GM23248 (cell line): ENCODE measurements around the gene TMED1. TPM values are rescaled to one million over a fixed set of nuclear protein-coding genes. Genes with fewer than 3 reads are reported as not detected.

Experiments used
- DNase-seq: peaks from one replicate; pipeline ENCODE4 v3.0.0-alpha.2; 2015
- H2AFZ ChIP-seq: fragments of 200-600 bp; sonication (generic); 2 replicates; pipeline ENCODE4 v1.6.1; 2016; ENCODE audit warnings: antibody characterized with exemption
- H3F3A ChIP-seq: fragments of 200-600 bp; sonication (generic); 2 replicates; pipeline ENCODE4 v1.6.1; 2016; ENCODE audit warnings: mild to moderate bottlenecking, antibody characterized with exemption, mixed run types; ENCODE audit not compliant: insufficient read depth
- H3K27ac ChIP-seq: fragments of 200-600 bp; sonication (generic); 2 replicates; pipeline ENCODE4 v1.5.1; 2016; ENCODE audit warnings: mild to moderate bottlenecking
- H3K27me3 ChIP-seq: fragments of 200-600 bp; sonication (generic); replicated peaks from 2 replicates; pipeline ENCODE4 v1.6.1; 2016; ENCODE audit warnings: mild to moderate bottlenecking; ENCODE audit not compliant: insufficient read depth
- H3K36me3 ChIP-seq: fragments of 200-600 bp; sonication (generic); 2 replicates; pipeline ENCODE4 v1.6.1; 2016; ENCODE audit warnings: low read depth, mild to moderate bottlenecking
- H3K4me1 ChIP-seq: fragments of 200-600 bp; sonication (generic); 2 replicates; pipeline ENCODE4 v1.6.1; 2016; ENCODE audit warnings: mild to moderate bottlenecking; ENCODE audit not compliant: insufficient read depth
- H3K4me2 ChIP-seq: fragments of 200-600 bp; sonication (generic); one replicate; pipeline ENCODE4 v1.6.1; 2016; ENCODE audit warnings: mild to moderate bottlenecking; ENCODE audit not compliant: unreplicated experiment
- H3K4me3 ChIP-seq: fragments of 200-600 bp; sonication (generic); 2 replicates; pipeline ENCODE4 v1.5.1; 2016; ENCODE audit warnings: mild to moderate bottlenecking
- H3K79me2 ChIP-seq: fragments of 200-600 bp; sonication (generic); 2 replicates; pipeline ENCODE4 v1.6.1; 2016; ENCODE audit warnings: mild to moderate bottlenecking; ENCODE audit not compliant: insufficient read depth
- H3K9ac ChIP-seq: fragments of 200-600 bp; sonication (generic); 2 replicates; pipeline ENCODE4 v1.6.1; 2016; ENCODE audit warnings: mild to moderate bottlenecking
- H3K9me2 ChIP-seq: fragments of 200-600 bp; sonication (generic); 2 replicates; pipeline ENCODE4 v1.6.1; 2016; ENCODE audit warnings: mixed run types, mild to moderate bottlenecking, moderate library complexity; ENCODE audit not compliant: insufficient read depth
- H3K9me3 ChIP-seq: fragments of 200-600 bp; sonication (generic); one replicate; pipeline ENCODE4 v1.6.1; 2017; ENCODE audit warnings: low read depth
- H4K20me1 ChIP-seq: fragments of 200-600 bp; sonication (generic); 2 replicates; pipeline ENCODE4 v1.6.0; 2016; ENCODE audit not compliant: insufficient read depth
- EZH2 ChIP-seq: fragments of 200-600 bp; sonication (generic); IDR thresholded peaks from 2 replicates; pipeline ENCODE4 v1.6.1; 2018; ENCODE audit warnings: antibody characterized with exemption, mild to moderate bottlenecking; ENCODE audit not compliant: insufficient read depth, poor library complexity, severe bottlenecking
- EZH2phosphoT487 ChIP-seq: fragments of 200-600 bp; sonication (generic); IDR thresholded peaks from 2 replicates; pipeline ENCODE4 v1.6.1; 2018; ENCODE audit warnings: antibody characterized with exemption, moderate library complexity, mild to moderate bottlenecking, low read depth; ENCODE audit not compliant: insufficient read depth
- WGBS, 2 experiments: methylation state at CpG; one replicate each; pipeline ENCODE4 v1.1.6; 2015 to 2017; ENCODE audit warnings: low lambda C conversion rate in 2 of 2, low coverage in 1 of 2; ENCODE audit errors: missing lambda C conversion rate in 2 of 2; 5-methylcytosine and 5-hydroxymethylcytosine counted together
- in situ Hi-C: fragments of 300-500 bp; cut with MboI; formaldehyde crosslinking; loops from 2 replicates; pipeline ENCODE4 v1.15.0; 2020
- polyA plus RNA-seq: library from polyadenylated mRNA; unstranded; fragments of >200 nt; fragmentation: Nextera tagmentation; extraction: Ambion mirVana; gene quantifications from 2 replicates; pipeline ENCODE4 v1.2.1, GENCODE V29; 2016
- total RNA-seq: library from RNA; depleted of rRNA; stranded (reverse); fragments of >200 nt; shearing (Covaris generic); gene quantifications from 2 replicates; pipeline ENCODE4 v1.2.3, GENCODE V29; 2014

TMED1 gene
- total and polyA plus RNA-seq, 2 experiments from 2014 or later = 66.4 to 68.2 TPM

- Histone ChIP-seq H3K27ac (no peak overlapping the region), H3K9me3 (no peaks in the 10 kb centered on the region), H3K9me2 (no peaks in the 10 kb centered on the region), H3K79me2 (no peaks in the 10 kb centered on the region), H3K4me3 (no peak overlapping the region), H3K4me1 (no peaks in the 10 kb centered on the region), H3K36me3 (no peaks in the 10 kb centered on the region), H4K20me1 (no peaks in the 10 kb centered on the region), H3F3A (no peaks in the 10 kb centered on the region), H3K27me3 (no peaks in the 10 kb centered on the region), H2AFZ (no peak overlapping the region), H3K4me2 (no peak overlapping the region), H3K9ac (no peak overlapping the region)
- DNase-seq = no peak
- TF ChIP-seq EZH2 (no peak), EZH2phosphoT487 (no peak)
- in situ Hi-C loops = no loop called here
- 69 to 71% methylated on average over 7 of the region's 7 CpGs for WGBS, 2 experiments
Measured at GRCh38 chr19:10852941-10853340, 16.9 kb upstream of the TMED1 start.

DNA sequence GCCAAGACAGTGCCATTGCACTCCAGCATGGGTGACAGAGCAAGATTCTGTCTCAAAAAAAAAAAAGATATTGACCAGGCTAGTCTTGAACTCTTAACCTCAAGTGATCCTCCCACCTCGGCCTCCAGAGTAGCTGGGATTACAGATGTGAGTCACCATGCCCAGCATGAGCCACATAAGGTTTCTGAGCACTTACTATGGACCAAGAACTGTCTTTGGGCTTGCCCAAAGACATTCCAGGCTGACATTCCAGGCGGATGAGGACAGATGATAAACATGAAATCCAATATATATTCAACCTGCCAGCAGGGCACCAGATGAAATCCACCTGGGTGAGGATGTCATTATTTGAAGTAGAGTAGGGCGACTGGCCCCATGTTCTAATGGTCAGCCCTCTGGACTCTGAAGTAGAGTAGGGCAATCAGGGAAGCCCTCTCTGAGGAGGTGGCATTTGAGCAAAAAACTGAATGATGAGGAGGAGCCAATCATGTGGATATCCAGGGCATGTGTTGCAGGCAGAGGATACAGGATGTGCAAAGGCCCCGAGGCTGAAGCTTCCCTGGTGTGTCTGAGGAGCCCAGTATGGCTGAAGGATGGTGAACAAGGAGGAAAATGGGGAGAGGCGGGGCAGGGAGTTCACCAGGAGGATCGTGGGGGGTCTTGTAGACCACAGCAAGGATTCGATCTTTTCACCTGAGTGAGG is 16.2 kb upstream of the TMED1 start:
- Histone ChIP-seq H3K36me3 (no peaks in the 10 kb centered on the region), H2AFZ (no peak overlapping the region), H3K4me3 (no peak overlapping the region), H3K4me1 (no peaks in the 10 kb centered on the region), H3F3A (no peaks in the 10 kb centered on the region), H3K9me2 (no peaks in the 10 kb centered on the region), H4K20me1 (no peaks in the 10 kb centered on the region), H3K27me3 (no peaks in the 10 kb centered on the region), H3K27ac (no peak overlapping the region), H3K9me3 (no peaks in the 10 kb centered on the region), H3K9ac (no peak overlapping the region), H3K79me2 (no peaks in the 10 kb centered on the region), H3K4me2 (no peak overlapping the region)
- in situ Hi-C loops = no loop called here
- DNase-seq = peak; percentile 76
- TF ChIP-seq EZH2 (no peak), EZH2phosphoT487 (no peak)
- 67 to 69% methylated on average over 7 of the region's 7 CpGs for WGBS, 2 experiments

DNA sequence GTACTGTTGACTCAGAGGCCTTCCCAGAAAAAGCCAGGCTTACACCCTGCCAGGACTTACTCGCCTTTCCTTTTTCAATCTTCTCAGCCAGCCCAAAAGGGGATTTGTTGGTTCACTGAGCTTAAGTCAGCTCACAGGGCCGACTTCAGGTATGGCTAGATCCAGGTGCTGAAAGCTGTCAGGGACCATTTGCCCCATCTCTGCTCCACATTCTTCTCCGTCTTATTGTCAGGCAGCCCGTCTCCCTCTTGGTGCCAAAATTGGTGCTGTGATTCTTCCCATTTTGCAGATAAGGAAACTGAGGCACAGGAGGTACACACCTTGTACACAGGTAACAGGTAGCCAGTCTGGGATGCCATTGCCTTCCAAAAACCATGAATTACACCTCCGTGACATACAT is 14.6 kb upstream of the TMED1 start:
- no peaks in the 10 kb centered on the region for H3K9me3 ChIP-seq
- in situ Hi-C loops = no loop called here
- H4K20me1 ChIP-seq = no peaks in the 10 kb centered on the region
- 73 to 74% methylated on average over 5 of the region's 5 CpGs for WGBS, 2 experiments
- H3K9ac ChIP-seq = no peak overlapping the region
- H3K27me3 ChIP-seq = no peaks in the 10 kb centered on the region
- H3K4me1 ChIP-seq = no peaks in the 10 kb centered on the region
- no peak overlapping the region for H3K4me3 ChIP-seq
- H2AFZ ChIP-seq = no peak overlapping the region
- no peak overlapping the region for H3K27ac ChIP-seq
- no peaks in the 10 kb centered on the region for H3K9me2 ChIP-seq
- no peak for TF ChIP-seq EZH2phosphoT487
- no peak for TF ChIP-seq EZH2
- no peak for DNase-seq
- H3F3A ChIP-seq = no peaks in the 10 kb centered on the region
- no peaks in the 10 kb centered on the region for H3K36me3 ChIP-seq
- no peaks in the 10 kb centered on the region for H3K79me2 ChIP-seq
- H3K4me2 ChIP-seq = no peak overlapping the region

GRCh38 chr19:10848230-10848856 is 12.3 kb upstream of the TMED1 start, which contains the start of gene C19orf38:
Gene C19orf38 (plus strand): TSS chr19:10848415. CDS start chr19:10848509, 94 bp downstream.
- in situ Hi-C loops = no loop called here
- no peaks in the 10 kb centered on the region for H4K20me1 ChIP-seq
- H3K4me3 ChIP-seq = no peak within 1 kb of the TSS
- no peak within 1 kb of the TSS for H3K27ac ChIP-seq
- no peaks in the 10 kb centered on the region for H3K9me2 ChIP-seq
- no peaks in the 10 kb centered on the region for H3K4me1 ChIP-seq
- H3K79me2 ChIP-seq = no peaks in the 10 kb centered on the region
- no peaks in the 10 kb centered on the region for H3K9me3 ChIP-seq
- DNase-seq = no peak
- no peak within 1 kb of the TSS for H3K4me2 ChIP-seq
- no peaks in the 10 kb centered on the region for H3F3A ChIP-seq
- no peak for TF ChIP-seq EZH2
- TF ChIP-seq EZH2phosphoT487 = no peak
- H3K9ac ChIP-seq = no peak within 1 kb of the TSS
- H2AFZ ChIP-seq = no peak within 1 kb of the TSS
- 42 to 45% methylated on average over 14 of the region's 14 CpGs for WGBS, 2 experiments
- H3K27me3 ChIP-seq = no peaks in the 10 kb centered on the region
- no peaks in the 10 kb centered on the region for H3K36me3 ChIP-seq
